HFF-Myc (cell line): ENCODE measurements around the gene DNAH11.

ENCODE experiments used
- DNase-seq: peaks from one replicate; pipeline ENCODE4 v3.0.0-alpha.2; 2011; ENCODE audit warnings: low read depth; ENCODE audit errors: extremely low read depth
- H3K4me3 ChIP-seq: replicated peaks from 2 replicates; pipeline ENCODE4 v1.5.1; 2011; ENCODE audit warnings: low read depth, mild to moderate bottlenecking, control low read depth, low read length
- CTCF ChIP-seq: IDR thresholded peaks from 2 replicates; pipeline ENCODE4 v1.5.1; 2012; ENCODE audit warnings: mild to moderate bottlenecking, low read depth, low read length, control low read depth; ENCODE audit errors: missing control alignments

The DNAH11 gene

GRCh38 chr7:21939136-21939857 is 396.5 kb downstream of the DNAH11 start:
- H3K4me3 ChIP-seq, result no peak overlapping the region
- no peak for DNase-seq
- no peak for TF ChIP-seq CTCF

GRCh38 chr7:21939858-21940372 is 397.1 kb downstream of the DNAH11 start:
- H3K4me3 ChIP-seq, result no peak overlapping the region
- no peak for TF ChIP-seq CTCF
- no peak for DNase-seq

GRCh38 chr7:21941611-21942141 is 398.8 kb downstream of the DNAH11 start:
- no peak for TF ChIP-seq CTCF
- DNase-seq, result no peak

GRCh38 chr7:21942955-21943354 is 400.1 kb downstream of the DNAH11 start:
- no peak for TF ChIP-seq CTCF
- peak overlapping the region; percentile 74 for H3K4me3 ChIP-seq
- DNase-seq, result no peak

More at GRCh38 chr7:21941611-21942141, 398.8 kb downstream of the DNAH11 start:
- no peak overlapping the region for H3K4me3 ChIP-seq

- peak overlapping the region; percentile 74 for H3K4me3 ChIP-seq
- no peak for TF ChIP-seq CTCF
- no peak for DNase-seq
These were observed 400.6 kb downstream of the DNAH11 start for GRCh38 chr7:21943436-21943835.

GRCh38 chr7:21944616-21945453 is 402.0 kb downstream of the DNAH11 start:
- no peak for TF ChIP-seq CTCF
- no peak for DNase-seq

More at GRCh38 chr7:21944616-21945453, 402.0 kb downstream of the DNAH11 start:
- peak overlapping the region; percentile 74 for H3K4me3 ChIP-seq
